HG02588 (cell line): ENCODE data around the gene EPHB1.

Source experiments
- ATAC-seq: cut with Tn5 transposase; IDR thresholded peaks from one replicate; pipeline ENCODE4 v1.9.1; 2021; ENCODE audit warnings: mild to moderate bottlenecking, moderate library complexity; ENCODE audit not compliant: unreplicated experiment

Gene EPHB1

DNA sequence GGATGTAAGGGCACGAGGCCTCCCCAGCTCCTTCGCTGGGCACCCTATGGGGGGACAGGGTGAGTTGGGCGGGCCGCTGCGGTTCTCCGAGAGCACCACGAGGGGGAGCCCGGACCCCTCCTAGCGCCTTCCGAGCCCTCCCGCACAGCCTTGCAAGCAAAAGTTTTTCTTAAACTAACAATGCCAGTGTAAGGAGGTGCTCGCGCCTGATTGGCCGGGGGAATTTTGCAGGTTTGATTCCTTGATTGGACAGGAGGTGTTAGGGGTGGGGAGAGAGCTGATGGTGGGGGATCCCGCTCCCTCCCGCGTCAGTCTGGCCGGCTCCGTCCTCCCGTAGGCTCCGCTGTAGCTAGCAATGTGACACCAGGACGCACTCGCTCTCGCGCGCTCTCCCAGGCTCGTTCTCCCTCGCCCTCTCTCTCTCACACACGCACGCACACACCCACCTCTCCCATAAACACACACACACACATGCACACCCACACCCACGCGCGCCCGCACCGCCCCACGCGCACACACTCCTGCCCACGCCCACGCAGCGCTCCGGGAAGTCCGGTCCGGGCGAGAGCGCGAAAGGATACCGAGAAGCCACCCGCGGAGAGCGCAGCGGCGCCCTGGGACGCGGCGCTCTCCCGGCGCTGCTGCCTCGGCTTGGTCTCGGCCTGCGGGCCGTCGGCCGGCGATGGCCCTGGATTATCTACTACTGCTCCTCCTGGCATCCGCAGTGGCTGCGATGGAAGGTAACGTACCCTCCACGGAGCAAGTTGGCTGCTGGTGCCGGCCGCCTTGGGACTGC is at the start of gene EPHB1:
Gene EPHB1, plus strand, starts transcription at position 311 of the 796 bp plus-strand sequence.
- ATAC-seq, result peak; percentile 72

DNA sequence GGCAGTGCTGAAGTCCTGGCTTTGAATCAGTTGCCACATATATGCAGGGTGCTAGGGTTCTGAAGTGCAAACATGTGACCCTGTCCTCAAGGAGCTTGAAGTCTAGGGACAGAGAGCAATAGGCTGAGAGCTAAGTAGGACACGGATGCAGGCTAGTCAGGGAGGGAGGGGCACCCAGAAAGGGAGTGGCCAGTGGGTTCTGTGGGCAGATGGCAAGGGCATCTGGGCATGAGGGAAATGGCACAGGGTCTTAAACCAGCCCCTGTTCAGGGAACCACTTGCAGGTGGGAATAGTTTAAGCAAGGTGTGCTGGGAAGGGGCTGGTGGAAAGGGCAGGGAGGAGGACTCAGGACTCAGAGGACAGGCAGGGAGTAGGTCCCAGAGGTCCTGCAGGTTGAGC is 46.4 kb upstream of the EPHB1 start:
- no peak for ATAC-seq

DNA sequence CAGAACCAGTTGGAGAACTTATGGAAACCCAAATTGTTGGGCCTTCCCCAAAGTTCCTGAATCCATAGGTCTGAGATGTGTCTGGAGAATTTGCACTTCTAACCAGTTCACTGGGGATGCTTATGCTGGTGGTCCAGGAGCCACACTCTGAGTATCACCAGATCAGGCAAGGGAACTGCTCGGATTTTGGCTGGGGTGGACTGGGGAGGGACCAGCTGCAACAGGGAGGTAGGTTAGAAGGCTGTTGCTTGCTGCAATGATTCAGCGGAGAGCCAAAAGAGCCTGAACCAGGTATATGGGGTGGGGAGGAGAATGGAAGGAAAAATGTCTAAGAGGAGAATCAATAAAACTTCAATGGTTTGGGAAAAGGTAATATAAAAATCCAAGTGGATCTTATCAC is 45.9 kb upstream of the EPHB1 start:
- no peak for ATAC-seq

DNA sequence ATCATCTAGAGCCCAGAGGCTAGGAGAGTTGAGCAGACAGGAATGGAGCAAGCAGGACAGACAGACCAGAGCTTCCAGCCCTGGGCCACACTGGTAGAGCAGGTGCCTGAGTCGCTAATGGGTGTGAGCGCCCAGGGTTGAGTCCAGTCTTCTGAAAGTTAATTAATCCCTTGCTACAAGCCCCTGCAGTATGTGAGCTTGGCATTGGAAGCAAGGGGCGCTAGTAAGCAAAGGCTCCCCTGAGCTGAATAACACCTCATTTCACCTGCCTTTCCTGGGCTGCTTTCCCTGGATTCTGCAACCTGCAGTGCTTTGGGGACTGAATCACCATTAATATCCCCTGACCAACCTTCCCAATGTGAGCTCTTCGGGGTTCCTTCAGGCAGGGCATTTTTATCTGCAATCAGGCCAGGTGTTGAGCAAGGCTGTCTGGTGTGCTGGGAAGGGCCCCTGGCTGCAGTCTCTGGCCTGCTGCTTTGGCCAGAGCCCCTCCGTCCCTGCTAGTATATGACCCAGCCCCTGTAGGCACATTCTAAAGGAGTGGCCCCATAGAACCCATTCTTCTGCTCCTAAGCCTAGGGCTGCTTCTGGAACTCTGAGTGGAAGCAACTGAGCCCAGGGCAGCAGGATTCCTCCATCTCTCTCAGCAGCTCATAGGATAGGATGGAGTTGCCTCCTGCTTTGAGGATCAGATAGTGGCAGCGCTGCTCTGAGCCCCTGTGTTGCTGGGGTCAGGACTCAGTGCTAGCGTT is 45.1 kb upstream of the EPHB1 start:
- ATAC-seq, result no peak

DNA sequence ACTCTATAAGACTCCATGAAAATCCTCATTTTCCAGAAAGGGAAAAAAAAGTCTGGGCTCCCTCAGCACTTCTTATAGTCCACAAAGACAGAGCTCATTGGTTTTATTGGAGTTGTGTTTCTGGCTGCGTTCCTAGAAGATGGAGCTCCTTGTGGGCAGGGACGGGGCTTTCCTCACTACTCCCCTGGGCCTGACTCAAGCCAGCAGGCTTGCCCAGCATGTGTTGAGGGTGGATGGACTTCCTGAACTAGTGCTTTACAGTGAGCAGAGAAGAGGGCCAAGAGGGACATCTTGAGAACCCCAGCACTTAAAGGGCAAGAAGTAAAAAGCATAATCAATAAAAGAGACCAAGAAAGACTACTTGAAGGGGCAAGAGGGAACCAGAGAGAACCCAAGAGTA is 43.2 kb upstream of the EPHB1 start:
- ATAC-seq, result no peak

DNA sequence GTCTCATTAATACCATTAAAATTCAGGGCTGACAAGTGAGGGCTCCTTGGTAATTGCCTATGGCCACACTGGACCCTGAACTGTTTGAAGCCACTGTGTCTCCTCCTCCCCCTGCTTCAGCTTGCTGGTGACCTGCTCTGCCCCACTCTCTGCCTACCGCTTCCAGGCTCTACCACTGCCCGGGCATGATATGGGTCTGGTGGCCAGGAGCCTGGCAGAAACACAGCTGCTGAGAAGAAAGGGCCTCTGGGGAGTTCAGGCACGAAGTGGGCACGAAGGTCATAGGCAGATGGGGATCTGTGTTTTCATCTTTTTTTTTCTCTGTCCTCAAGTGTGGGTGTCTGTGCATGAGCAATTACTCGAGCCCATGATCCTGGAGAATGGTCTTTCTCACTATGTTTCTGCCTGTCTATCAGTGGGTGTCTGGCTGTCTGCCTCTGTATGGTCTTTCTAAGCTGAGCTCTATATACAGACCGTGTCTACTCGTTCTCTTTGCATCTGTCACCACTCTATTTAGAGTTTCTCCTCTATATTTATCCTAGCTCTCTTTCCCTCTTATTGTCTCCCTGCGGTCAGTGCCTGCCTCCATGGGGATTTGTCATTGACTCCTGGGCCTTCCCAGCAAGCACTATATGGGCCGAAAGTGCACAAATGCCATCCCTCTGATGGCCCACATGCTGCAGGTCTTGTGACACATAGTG is 42.1 kb upstream of the EPHB1 start:
- no peak for ATAC-seq

DNA sequence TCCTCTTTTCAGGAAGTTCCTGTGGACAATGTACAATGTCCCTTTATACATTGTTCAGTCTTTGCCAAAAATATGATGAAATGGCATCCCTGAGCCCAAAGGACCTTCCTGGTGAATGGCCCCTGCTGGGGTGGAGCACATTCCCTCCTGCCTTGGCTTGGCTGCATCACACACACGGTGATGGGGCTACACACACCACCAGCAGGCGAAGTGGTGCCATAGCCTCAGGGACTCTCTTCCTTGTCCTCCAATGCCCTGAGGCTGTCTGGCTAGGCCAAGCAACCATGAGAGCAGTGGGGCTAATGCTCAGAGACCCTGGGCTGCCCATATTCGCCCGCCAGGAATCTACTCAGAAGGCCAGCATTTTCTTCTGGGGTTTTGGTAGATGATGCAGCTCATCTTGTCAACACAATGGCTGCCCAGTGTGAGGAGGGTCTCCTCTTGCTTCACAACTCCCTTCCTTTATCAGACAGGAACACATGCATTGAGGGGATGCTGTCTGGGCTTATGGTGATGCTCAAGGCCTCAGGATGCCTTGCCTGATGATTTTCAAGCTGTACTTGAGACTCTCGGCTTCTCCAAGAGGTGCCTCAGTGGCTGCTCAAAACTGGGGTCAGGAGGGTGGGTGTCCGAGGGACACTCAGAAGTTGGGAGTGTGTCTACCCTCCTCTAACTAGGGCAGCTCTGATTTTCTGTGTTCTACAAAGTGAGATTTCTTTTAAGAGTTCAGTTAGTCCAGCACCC is 40.9 kb upstream of the EPHB1 start:
- ATAC-seq, result no peak

DNA sequence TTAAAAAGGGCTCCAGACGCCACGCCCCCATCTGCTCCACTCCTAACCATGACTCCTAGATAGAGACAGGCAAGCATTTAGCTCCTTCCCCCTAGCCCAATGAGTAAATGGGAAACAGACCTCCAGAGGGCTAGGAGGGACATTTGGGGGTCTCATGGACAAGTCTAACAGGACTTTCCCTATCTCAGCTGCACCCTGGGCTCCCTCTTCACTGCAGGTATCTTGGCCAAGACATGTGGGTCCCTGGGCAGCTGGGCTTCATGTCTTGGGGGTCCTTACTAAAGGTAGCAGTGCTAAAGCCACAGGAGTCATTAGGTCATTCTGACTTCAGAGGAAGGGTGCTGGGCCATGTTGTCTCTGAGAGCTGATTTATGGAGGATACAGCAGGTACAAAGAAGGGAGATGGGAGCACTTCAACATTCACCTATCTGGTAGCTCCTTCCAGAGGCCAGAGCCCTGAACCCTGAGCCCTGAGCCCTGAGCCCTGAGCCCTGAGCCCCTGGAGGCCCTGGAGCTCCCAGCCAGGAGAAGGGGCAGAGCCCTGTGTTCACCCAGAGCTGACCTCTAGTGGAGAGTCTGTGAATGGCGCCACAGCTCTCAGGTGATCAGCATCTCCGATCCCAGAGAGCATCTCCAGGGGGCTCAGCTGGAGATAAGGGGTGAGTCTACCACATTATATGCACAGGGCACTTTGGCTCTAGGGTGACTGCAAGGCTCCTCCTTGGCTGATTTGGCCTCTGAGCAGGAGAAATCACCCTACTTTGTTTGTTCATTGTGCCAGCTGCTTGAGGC is 40.1 kb upstream of the EPHB1 start:
- peak; percentile 74 for ATAC-seq

DNA sequence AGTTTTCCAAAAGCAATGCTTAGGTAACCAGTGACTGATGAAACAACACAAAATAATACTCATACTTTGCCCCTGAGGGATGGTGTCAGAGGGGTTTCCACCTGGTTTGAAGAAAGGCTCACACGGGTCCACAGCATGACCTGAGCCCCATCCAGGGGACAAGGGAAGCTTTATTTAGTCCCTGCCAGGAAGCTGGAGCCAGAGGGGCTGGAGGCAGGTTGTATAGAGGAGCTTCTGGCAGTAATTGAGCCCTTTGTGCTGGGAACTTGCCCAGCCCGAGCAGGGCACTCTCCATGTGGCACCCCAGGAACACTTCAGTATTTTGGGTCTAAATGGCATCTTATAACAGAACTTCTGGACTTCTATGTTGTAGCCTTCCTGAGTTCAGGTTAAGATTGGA is 39.2 kb upstream of the EPHB1 start:
- no peak for ATAC-seq

DNA sequence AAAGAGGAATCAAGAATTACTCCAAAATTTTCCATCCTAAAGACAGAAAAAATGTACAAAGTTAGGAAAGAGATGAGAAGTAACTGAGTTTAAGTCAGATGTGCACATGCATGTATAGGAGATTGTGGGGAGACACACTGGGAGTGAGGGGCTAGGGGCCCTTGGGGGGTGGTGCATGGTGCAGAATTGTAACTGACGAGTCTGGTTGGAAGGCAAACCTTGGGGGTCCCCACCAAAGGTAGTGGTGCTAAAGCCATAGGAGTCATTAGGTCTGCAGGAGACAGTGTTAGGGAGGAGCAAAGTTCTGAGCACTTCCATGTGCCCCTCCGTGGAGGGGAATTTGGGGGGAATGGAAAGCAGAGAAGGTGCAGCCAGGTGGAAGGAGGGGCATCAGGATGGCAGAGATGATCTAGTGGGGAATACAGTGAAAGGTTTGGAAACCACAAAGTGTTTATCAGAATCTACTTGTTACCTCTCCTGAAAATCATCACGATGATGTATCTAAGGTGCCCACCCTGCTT is 37.5 kb upstream of the EPHB1 start:
- no peak for ATAC-seq

DNA sequence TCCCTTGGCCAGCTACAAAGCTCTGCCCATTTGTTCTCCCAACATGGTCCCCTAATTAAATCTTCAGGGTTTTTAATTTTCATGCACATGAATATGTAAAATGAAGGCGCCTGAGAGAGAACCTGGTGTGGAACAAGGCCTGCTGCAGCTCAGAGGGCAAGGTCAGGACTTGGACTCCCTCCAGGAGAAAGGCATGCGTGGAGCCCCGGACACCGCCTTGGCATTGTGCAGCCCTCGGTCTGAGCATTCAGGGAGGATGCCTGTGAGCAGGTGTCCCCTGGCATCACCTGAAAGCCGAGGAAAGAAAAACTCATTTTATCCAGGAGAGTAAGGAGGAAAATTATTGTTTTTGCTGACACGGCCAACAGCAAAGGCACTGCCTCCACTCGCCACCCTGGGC is 33.8 kb upstream of the EPHB1 start:
- ATAC-seq, result no peak

DNA sequence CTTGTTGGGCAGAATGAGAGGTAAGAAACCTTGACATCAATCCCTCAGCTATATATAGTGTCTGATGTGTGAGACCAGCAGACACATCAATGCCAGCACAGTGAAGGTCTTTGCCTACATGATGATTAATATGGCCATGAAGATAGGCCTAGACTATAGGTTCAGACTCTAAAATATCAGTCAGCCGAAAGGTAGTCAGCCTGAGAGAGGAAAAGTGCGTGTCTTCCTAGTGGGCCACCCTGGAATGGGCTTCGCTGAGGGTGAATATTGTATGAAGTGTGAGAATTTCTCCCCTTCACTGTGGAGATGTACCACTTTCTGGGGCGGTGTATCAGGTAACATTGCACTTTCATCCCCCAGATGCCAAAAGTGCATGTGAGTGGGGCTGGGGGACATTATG is 33.0 kb upstream of the EPHB1 start:
- ATAC-seq, result no peak

DNA sequence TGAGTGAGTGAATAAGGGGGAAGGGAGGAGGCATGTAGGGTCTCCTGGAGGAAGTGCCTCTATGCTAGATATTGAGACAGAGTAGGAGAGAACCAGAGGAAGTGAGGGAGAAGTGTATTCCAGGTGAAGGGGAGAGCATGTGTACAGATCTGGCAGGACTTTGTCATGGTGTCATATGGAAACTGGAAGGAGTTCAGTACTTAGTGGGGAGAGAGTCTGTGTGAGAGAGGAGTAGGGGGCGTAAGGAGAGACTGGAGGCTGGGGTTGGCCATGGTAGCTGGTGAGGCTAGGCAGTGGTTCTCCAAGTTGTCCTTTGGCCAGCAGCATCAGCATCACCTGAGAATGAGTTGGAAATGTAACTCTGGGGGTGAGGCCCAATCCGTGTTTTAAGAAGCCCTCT is 29.6 kb upstream of the EPHB1 start:
- ATAC-seq, result no peak

DNA sequence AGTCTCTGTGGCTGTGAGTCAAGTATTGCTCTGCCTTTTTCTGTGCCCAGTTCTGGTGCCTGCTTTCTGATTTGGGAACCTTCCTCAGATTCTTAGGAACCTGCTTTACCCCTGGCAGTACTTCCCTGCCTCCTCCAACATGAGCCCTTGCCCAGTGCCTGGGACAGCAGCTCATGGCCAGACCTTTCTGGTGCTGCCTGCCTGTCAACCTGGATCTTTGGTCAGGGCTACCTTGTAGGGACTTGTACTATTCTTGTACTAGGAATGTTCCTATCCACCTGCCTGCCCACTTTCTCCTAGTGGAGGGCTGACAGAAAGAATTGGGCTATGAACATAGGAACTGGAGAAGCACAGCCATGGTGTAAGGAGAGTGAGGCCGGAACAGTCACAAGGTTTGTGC is 28.8 kb upstream of the EPHB1 start:
- ATAC-seq, result no peak

DNA sequence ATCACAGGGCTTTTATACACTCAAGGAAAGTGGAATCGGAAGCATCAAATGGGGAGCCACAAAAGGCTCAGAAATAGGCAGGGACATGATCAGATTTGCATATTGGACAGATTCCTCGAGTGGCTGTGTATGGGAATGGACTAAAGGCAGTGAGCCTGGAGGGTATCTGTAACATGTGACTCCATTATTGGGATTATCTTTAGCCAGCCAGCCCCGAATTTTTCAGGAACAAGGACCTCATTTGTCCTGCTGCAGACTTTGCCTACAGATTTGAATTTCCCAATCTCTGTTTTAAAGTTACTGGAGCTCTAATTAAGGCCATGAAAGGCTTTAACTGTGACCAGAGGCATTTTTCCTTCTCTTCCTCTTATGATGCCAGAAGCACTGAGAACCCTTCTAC is 26.9 kb upstream of the EPHB1 start:
- no peak for ATAC-seq

DNA sequence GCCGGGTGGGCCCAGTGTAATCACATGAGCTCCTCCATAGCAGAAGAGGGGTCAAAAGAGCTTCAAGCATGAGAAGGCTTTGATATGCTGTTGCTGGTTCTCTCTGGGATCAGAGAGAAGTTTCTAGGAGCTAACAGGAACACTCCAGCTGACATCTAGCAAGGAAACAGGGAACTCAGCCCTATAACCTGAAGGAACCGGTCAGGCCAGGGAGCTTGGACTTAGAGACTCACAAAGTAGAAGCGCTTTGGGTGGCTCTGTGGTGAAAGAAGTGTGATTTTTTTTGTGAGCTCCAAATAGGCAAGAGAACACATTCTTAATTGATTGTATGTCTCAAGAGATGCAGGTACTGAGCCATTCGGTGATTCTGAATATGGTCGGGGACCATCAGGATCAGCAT is 26.2 kb upstream of the EPHB1 start:
- no peak for ATAC-seq

DNA sequence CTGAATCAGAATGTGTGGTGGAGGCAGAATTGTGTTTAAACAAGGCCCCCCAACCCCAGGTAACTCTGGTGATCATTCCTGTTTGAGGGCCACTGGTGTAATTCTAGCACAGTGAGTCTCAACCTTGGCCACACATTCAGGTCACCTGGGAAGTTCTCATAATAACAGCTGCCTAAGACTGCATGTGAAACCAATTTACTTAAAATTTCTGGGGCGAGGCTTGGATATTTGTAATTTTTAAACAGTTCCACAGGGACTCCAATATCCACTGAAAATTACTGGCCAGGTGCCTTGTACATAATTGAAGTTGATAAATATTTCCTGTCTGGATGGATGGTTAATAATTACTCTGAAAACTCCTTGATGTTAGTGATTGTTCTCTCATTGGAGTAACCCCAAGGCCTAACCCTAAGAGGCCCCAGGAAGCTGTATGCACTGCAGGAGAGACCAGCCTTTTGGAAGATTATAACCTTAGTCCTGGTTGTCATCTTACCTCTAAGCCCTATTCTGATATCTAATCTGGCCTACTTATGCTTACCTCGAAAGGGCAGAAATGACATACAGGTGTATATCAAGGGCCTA is 25.7 kb upstream of the EPHB1 start:
- ATAC-seq, result no peak

DNA sequence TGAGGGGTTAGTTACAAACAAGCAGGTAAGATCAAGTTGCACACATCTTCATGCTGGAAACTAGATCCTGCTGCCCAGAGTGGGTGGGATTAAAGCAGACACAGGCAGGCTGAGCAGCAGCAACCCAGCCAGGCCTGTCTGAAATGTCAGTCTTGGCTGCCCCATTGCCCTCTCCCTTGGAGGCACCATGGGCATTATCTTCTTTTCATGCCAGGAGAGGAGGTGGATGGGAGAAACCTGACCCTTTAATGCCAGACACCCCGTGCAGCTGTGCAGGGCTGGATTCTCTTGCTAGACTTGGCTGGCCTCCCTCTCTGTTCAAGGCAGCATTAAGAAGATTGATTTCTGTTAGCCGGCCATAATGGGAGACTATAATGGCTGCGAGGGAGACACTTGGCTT is 23.0 kb upstream of the EPHB1 start:
- ATAC-seq, result no peak

DNA sequence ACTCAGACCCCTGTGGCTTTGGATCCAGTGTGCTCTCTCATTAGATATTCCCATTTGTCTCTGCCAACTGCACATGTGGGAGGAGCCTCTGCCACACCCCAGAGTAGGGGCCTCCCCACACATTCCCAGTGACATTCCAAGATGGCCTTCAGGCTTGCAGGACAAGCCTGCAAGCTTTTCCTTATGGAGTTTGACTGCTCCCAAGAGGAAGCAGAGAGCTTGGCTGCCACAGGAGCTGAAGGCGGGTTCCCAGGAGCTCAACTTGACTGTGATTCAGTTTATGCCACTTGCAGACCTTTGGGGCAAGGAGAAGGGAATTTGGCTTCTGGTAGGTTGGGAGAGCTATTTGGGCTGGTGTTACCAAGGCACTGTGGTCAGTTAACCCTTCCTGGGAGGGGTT is 22.5 kb upstream of the EPHB1 start:
- ATAC-seq, result no peak

DNA sequence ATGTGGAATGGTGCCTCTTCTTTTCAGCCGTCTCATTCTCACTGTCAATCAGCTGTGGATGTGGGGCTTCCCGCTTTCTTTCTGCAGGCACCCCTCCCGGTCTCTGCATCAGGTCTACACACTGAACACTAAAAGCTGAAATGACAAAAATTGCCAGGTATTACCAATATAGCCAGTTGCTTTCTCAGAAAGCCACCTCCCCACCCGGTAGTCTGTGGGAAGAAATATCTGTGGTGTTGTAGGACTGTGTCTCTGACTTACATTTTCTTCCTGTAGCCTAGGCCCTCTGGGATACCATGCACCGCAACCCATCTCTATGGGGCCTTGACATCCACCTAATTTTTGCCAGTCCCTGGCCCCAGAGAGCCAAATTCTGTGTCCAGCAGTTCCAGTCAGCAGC is 19.2 kb upstream of the EPHB1 start:
- ATAC-seq, result no peak
